Central memory CD8-positive, alpha-beta T cell (primary cell): ENCODE data around the gene MIER2.
A peak's percentile ranks its signal among the peaks of the same experiment; 100 is the strongest.

Source experiments
- ATAC-seq: fragments of 150-1000 bp; cut with Tn5 transposase; replicated peaks from 2 replicates; pipeline ENCODE4 v1.10.0; 2022; ENCODE audit warnings: mild to moderate bottlenecking, moderate FRiP score, moderate number of reproducible peaks; ENCODE audit not compliant: poor library complexity, severe bottlenecking; ENCODE audit errors: extremely low read depth
- DNase-seq, 2 donors: peaks; one replicate each; pipeline ENCODE4 v3.0.0; 2021; ENCODE audit warnings: low spot score in 2 of 2
- H3K27ac Mint-ChIP-seq: one replicate; pipeline ENCODE4 v1.8.0; 2022; ENCODE audit warnings: low read depth, mild to moderate bottlenecking, moderate library complexity, mixed read lengths
- H3K27me3 Mint-ChIP-seq: one replicate; pipeline ENCODE4 v1.8.0; 2022; ENCODE audit warnings: mixed read lengths
- H3K36me3 Mint-ChIP-seq: one replicate; pipeline ENCODE4 v1.8.0; 2022; ENCODE audit warnings: mild to moderate bottlenecking, moderate library complexity, mixed read lengths; ENCODE audit not compliant: insufficient read depth
- H3K4me1 Mint-ChIP-seq: one replicate; pipeline ENCODE4 v1.8.0; 2022; ENCODE audit warnings: mixed read lengths
- H3K4me3 Mint-ChIP-seq: one replicate; pipeline ENCODE4 v1.8.0; 2022; ENCODE audit warnings: mild to moderate bottlenecking, moderate library complexity, mixed read lengths
- H3K9me3 Mint-ChIP-seq: one replicate; pipeline ENCODE4 v1.8.0; 2022; ENCODE audit warnings: mixed read lengths

MIER2 gene

DNA sequence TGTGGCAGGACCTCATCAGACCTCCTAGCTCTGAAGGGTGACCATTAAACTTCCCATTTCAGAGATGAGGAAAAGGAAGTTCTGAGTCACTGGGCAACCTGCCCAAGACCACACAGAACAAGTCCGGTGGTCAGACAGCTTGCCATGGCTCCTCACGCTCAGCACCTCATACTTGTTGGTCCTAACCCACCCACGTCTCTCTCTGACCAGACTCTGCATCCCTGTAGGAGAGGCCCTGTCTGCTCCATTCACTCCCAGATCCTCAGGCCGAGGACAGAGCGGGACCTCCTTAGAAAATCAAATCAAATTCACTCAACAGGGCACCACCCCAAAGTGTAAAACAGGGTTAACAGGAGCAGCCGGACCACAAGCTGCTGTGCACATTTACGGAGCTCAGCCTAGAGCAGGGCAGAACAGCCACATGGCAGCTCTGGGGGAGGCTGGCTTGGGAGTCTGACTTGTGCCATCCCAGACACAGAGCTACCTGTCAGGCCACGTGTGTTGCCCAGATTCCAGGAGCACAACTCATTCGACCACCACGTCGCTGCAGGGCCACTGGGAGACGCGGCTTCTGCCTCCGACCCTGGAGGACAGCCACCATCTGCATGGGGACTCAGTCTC lies 1.7 kb downstream of the MIER2 start:
- no peak for ATAC-seq
- peaks cover 61% of the 10 kb centered on the region for H3K4me1 Mint-ChIP-seq
- peaks cover 15% of the 10 kb centered on the region for H3K27me3 Mint-ChIP-seq
- H3K4me3 Mint-ChIP-seq: peak overlapping the region; percentile 65
- H3K9me3 Mint-ChIP-seq: no peaks in the 10 kb centered on the region
- DNase-seq: no peak
- peaks cover 8% of the 10 kb centered on the region for H3K36me3 Mint-ChIP-seq
- no peak overlapping the region for H3K27ac Mint-ChIP-seq

GRCh38 chr19:342128-342455 lies 2.5 kb downstream of the MIER2 start:
- no peaks in the 10 kb centered on the region for H3K9me3 Mint-ChIP-seq
- H3K27ac Mint-ChIP-seq: no peak overlapping the region
- H3K36me3 Mint-ChIP-seq: peaks cover 7% of the 10 kb centered on the region
- no peak for DNase-seq
- peaks cover 64% of the 10 kb centered on the region for H3K4me1 Mint-ChIP-seq
- H3K4me3 Mint-ChIP-seq: peak overlapping the region; percentile 34
- peaks cover 15% of the 10 kb centered on the region for H3K27me3 Mint-ChIP-seq
- ATAC-seq: no peak

- Mint-ChIP-seq H3K9me3 (no peaks in the 10 kb centered on the region), H3K27ac (no peak overlapping the region), H3K4me3 (no peak overlapping the region), H3K4me1 (peaks cover 66% of the 10 kb centered on the region), H3K27me3 (peaks cover 15% of the 10 kb centered on the region), H3K36me3 (peaks cover 9% of the 10 kb centered on the region)
- DNase-seq (no peak), ATAC-seq (no peak)
Measured at GRCh38 chr19:341386-342127, 3.0 kb downstream of the MIER2 start.

- Mint-ChIP-seq H3K36me3 (peaks cover 9% of the 10 kb centered on the region), H3K27ac (no peak overlapping the region), H3K27me3 (peaks cover 8% of the 10 kb centered on the region), H3K4me1 (peaks cover 66% of the 10 kb centered on the region), H3K4me3 (peak overlapping the region; percentile 50), H3K9me3 (no peaks in the 10 kb centered on the region)
- ATAC-seq: no peak
- DNase-seq: no peak
Measured at GRCh38 chr19:340620-341385, 3.8 kb downstream of the MIER2 start.

DNA sequence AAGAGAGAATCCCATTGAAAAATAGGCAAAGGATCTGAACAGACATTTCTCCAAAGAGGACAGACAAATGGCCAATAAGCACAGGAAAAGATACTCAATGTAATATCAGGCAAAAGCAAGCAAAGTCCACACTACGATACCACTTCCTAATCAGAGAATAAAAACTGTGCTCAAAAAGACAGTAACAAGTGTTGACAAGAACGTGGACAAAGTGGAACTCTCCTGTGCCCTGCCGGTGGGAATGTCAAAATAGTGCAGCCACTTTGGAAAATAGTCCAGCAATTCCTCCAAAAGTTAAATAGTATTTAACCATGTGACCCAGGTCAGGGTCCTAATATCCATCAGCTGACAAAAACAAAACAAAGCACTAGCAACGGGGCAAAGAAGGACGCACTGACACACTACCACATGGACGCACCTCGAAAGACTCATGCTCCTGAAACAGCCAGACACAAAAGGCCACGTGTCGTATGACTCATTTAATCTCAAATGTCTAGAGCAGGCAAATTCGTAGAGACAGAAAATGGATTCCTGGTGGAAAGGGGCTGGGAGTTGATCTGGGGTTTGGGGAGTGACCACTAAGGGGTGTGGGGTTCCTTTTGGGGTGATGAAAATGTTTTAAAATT lies 5.2 kb downstream of the MIER2 start:
- Mint-ChIP-seq H3K9me3 (no peaks in the 10 kb centered on the region), H3K4me3 (no peak overlapping the region), H3K27me3 (no peaks in the 10 kb centered on the region), H3K36me3 (peaks cover 5% of the 10 kb centered on the region), H3K4me1 (peaks cover 60% of the 10 kb centered on the region), H3K27ac (no peak overlapping the region)
- ATAC-seq (no peak), DNase-seq (no peak)

GRCh38 chr19:338421-338820 lies 6.2 kb downstream of the MIER2 start:
- Mint-ChIP-seq H3K36me3 (peaks cover 8% of the 10 kb centered on the region), H3K4me1 (peaks cover 55% of the 10 kb centered on the region), H3K27ac (no peak overlapping the region), H3K9me3 (no peaks in the 10 kb centered on the region), H3K27me3 (no peaks in the 10 kb centered on the region), H3K4me3 (no peak overlapping the region)
- ATAC-seq: no peak
- no peak for DNase-seq

DNA sequence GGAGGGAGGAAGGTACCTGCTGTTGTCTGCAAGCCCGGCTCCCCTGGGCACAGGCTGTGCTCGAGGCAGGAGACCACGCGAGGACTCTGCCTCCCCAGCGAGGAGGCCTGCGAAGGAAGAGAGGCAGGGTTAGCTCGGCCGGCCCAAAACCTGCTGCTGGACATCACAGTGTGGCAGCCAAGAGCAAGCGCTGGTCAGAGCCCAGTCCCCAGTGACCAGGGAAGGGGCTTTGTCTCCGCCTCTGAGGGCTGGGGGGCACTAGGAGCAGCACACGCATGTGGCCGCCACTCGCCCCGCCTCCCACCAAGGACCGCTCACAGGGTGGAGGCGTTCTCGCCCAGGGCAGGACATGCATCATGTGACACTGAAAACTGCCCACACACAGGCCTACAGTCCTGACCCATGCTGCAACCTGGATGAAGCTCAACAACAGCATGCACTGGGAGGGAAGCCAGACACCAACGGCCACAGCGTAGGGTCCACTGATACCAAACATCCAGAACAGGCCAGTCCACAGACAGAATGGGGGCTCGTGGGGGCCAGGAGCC lies 8.5 kb downstream of the MIER2 start:
- no peak for DNase-seq
- H3K4me1 Mint-ChIP-seq: peaks cover 34% of the 10 kb centered on the region
- no peaks in the 10 kb centered on the region for H3K9me3 Mint-ChIP-seq
- H3K27ac Mint-ChIP-seq: no peak overlapping the region
- H3K27me3 Mint-ChIP-seq: no peaks in the 10 kb centered on the region
- H3K4me3 Mint-ChIP-seq: no peak overlapping the region
- no peak for ATAC-seq
- peaks cover 7% of the 10 kb centered on the region for H3K36me3 Mint-ChIP-seq

DNA sequence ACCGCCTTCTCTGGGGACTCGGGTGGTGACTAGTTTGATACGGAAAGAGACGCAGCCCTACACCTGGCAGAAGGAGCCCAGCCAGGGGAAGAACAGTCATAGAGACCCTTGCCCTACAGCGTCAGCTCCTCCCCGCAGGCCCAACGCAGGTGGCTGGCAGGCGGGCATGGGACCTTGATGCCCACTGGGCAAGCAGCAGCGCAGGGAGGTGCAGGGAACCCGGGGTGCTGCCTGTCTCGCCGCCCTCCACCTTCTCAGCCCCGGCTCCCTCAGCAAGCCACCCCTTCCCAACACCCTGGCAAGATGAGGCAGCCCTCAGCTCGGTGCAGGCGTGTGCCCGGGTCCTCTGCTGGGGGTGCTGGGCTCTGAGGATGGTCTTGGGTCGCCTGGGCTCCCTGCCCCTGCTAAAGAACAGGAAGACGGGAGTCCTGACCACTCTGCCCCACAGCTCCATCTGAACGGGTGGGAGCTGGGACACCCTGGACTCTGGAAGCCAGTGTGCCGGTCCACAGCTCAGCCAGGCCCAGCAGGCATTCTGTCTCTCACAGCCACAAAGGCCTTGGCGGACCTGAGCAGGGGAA lies 9.0 kb downstream of the MIER2 start:
- ATAC-seq (no peak), DNase-seq (no peak)
- peaks cover 11% of the 10 kb centered on the region for H3K36me3 Mint-ChIP-seq
- H3K9me3 Mint-ChIP-seq: no peaks in the 10 kb centered on the region
- no peak overlapping the region for H3K4me3 Mint-ChIP-seq
- H3K27me3 Mint-ChIP-seq: no peaks in the 10 kb centered on the region
- H3K4me1 Mint-ChIP-seq: peaks cover 28% of the 10 kb centered on the region
- H3K27ac Mint-ChIP-seq: no peak overlapping the region

GRCh38 chr19:335072-335471 lies 9.5 kb downstream of the MIER2 start:
- H3K36me3 Mint-ChIP-seq: peaks cover 11% of the 10 kb centered on the region
- H3K4me3 Mint-ChIP-seq: no peak overlapping the region
- ATAC-seq (no peak), DNase-seq (no peak)
- H3K9me3 Mint-ChIP-seq: no peaks in the 10 kb centered on the region
- peaks cover 23% of the 10 kb centered on the region for H3K4me1 Mint-ChIP-seq
- H3K27ac Mint-ChIP-seq: no peak overlapping the region
- no peaks in the 10 kb centered on the region for H3K27me3 Mint-ChIP-seq

- Mint-ChIP-seq H3K4me3 (no peak overlapping the region), H3K36me3 (peaks cover 11% of the 10 kb centered on the region), H3K27ac (no peak overlapping the region), H3K9me3 (no peaks in the 10 kb centered on the region), H3K27me3 (no peaks in the 10 kb centered on the region), H3K4me1 (peaks cover 17% of the 10 kb centered on the region)
- DNase-seq: no peak
- no peak for ATAC-seq
Measured at GRCh38 chr19:334296-335071, 10.1 kb downstream of the MIER2 start.

DNA sequence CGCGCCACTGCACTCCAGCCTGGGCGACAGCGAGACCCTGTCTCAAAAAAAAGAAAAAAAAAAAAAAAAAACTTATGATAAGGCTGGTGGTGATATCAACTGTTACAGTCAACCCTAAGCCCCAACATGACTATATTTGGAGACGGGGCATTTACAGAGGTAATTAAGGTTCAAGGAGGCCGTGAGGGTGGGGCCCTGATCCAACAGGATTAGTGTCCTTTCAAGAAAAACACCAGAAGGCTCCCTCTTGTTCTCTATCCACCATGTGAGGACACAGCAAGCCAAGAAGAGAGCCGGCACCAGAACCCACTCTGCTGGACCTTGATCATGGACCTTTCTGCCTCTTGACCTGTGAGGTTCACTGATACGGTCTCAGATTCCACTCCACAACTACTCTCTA lies 14.1 kb downstream of the MIER2 start:
- DNase-seq: no peak
- Mint-ChIP-seq H3K9me3 (peaks cover 5% of the 10 kb centered on the region), H3K4me3 (no peak overlapping the region), H3K27me3 (no peaks in the 10 kb centered on the region), H3K4me1 (no peaks in the 10 kb centered on the region), H3K36me3 (peaks cover 32% of the 10 kb centered on the region), H3K27ac (no peak overlapping the region)
- no peak for ATAC-seq

DNA sequence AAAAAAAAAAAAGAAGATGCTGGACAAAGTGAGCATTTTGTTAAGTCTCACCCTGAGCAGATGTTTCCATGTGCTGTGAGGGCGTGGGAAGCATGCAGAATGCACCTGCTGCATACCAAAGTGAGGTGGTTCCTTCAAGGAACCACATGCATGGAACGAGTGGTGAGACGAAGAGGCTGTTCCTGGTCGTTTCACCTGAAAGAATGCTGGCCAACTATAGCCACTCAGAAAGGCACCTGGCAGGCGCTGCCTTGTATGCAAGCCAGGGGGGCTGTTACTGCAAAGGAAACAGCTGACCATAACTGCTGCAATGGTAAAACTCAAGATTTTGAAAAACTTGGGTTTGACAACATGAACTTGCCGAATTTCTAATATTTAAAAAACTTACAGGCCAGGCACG lies 14.7 kb downstream of the MIER2 start:
- Mint-ChIP-seq H3K9me3 (peaks cover 5% of the 10 kb centered on the region), H3K27me3 (no peaks in the 10 kb centered on the region), H3K4me1 (no peaks in the 10 kb centered on the region), H3K36me3 (peaks cover 32% of the 10 kb centered on the region), H3K27ac (no peak overlapping the region), H3K4me3 (no peak overlapping the region)
- DNase-seq (no peak), ATAC-seq (no peak)
